Omental fat pad (tissue), 4 donors: ENCODE results near the gene PIP4K2A. TPM values are rescaled to one million over a fixed set of nuclear protein-coding genes. Genes with fewer than 3 reads are reported as not detected.

Experiments
- ATAC-seq: fragments of 150-250 bp; one replicate; pipeline ENCODE4 v1.9.1; 2016; ENCODE audit warnings: mild to moderate bottlenecking, moderate library complexity; ENCODE audit not compliant: low FRiP score
- DNase-seq: peaks from one replicate; pipeline ENCODE4 v3.0.0-alpha.2; 2019; ENCODE audit warnings: low spot score
- total RNA-seq, 4 donors: library from RNA; depleted of rRNA; stranded (reverse); fragments of >200 nt; gene quantifications; one replicate each; pipeline ENCODE4 v1.1.0, GENCODE V29; 2016
- TF ChIP-seq, protein P1 (sequence below), 3 donors: fragments of 450-650 bp; IDR thresholded peaks; one replicate each; pipeline ENCODE4 v1.5.1; 2016 to 2017; ENCODE audit warnings: antibody characterized with exemption in 3 of 3, mild to moderate bottlenecking in 3 of 3, moderate library complexity in 2 of 3

Gene PIP4K2A
- total RNA-seq, 4 donors from 2014 or later = 16.2 to 32.5 (median 30.4) TPM

DNA sequence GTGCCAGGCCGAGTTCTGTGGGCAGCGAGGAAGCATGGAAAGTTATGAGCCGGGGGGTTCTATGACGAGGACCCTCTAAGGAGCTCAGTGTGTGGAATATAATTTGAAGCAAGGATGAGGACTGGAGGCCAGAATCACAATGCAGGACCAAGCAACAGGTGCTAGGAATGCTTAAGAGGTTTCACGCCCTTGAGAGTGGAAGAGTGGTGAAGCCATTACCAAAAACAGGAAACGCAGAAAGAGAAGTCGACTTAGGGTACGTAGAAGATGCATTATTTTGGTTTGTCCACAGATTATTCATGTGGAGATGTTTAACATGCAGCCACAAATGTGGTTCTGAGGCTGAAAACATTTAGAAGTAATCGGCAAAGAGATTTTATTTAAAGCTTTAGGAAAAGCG lies 78.7 kb downstream of the PIP4K2A start:
- ATAC-seq (no peak), DNase-seq (no peak)
- TF ChIP-seq, protein P1, sequence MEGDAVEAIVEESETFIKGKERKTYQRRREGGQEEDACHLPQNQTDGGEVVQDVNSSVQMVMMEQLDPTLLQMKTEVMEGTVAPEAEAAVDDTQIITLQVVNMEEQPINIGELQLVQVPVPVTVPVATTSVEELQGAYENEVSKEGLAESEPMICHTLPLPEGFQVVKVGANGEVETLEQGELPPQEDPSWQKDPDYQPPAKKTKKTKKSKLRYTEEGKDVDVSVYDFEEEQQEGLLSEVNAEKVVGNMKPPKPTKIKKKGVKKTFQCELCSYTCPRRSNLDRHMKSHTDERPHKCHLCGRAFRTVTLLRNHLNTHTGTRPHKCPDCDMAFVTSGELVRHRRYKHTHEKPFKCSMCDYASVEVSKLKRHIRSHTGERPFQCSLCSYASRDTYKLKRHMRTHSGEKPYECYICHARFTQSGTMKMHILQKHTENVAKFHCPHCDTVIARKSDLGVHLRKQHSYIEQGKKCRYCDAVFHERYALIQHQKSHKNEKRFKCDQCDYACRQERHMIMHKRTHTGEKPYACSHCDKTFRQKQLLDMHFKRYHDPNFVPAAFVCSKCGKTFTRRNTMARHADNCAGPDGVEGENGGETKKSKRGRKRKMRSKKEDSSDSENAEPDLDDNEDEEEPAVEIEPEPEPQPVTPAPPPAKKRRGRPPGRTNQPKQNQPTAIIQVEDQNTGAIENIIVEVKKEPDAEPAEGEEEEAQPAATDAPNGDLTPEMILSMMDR (IDR thresholded peaks at IDR 0.05) = no peak

DNA sequence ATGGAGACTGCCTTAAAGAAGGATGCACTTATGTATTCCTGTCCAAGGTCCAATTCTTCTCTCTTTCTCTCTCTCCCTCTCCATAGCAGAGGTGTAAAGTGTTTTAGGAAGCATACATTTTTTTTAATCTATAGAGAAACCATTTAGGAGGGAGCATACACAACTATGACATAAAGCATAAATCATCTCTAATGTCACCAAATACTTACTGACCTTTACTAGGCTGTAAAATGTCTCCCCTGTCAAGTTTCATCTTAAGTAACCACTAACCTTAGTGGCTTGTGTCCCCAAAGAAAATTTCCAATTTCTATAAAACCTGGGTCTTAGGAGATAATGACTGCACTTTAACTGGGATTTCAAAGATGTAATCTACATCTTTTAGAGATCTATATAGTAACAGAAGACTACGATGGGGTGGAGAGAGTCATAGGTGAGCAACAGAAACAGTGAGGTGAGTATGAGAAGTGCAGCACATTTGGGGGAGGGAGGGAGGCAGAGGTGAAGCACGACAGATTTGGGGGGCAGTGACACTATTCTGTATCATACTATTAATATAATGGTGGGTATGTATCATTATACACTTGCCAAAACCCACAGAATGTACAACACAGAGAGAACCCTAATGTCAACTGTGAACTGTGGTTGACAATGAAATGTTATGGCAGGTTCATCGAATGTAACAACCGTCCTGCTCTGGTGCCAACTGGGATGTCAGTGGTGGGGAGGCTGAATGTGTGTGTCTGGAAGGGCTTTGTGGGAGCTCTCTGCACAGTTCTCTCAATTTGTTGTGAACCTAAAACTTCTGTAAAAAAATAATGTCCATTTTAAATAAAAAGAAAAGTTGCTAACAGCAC lies 79.5 kb downstream of the PIP4K2A start:
- DNase-seq (no peak), ATAC-seq (no peak)
- TF ChIP-seq, protein P1 (IDR thresholded peaks at IDR 0.05) = no peak

- no peak for ATAC-seq
- TF ChIP-seq, protein P1 (IDR thresholded peaks at IDR 0.05) = no peak
- no peak for DNase-seq
Measured at GRCh38 chr10:22634093-22634492, 80.3 kb downstream of the PIP4K2A start.

DNA sequence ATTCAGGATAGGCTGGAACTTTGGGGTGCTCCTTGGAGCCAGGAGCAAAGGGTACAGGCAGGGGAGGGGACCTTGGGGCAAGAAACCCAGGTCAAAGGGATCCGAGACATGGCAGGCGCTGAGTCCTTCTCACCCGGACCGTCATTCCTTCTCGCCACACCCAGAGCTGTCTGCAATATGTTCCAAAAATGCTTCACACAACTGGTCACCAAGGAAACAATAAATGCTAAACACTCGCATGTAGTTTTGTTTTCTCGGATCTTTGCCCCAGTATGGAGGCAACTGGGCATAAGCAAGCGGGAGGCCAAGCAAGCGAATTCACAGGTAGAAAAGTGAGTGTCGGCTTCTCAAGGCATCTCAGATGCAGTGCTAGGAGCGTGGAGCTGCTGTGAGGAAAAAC lies 80.8 kb downstream of the PIP4K2A start:
- ATAC-seq (no peak), DNase-seq (no peak)
- TF ChIP-seq, protein P1 (IDR thresholded peaks at IDR 0.05) = no peak

GRCh38 chr10:22633106-22633505 lies 81.3 kb downstream of the PIP4K2A start:
- TF ChIP-seq, protein P1 (IDR thresholded peaks at IDR 0.05) = no peak
- ATAC-seq (no peak), DNase-seq (no peak)

- ATAC-seq = no peak
- TF ChIP-seq, protein P1 (IDR thresholded peaks at IDR 0.05) = no peak
Measured at GRCh38 chr10:22631646-22632278, 82.6 kb downstream of the PIP4K2A start.

More at GRCh38 chr10:22631646-22632278, 82.6 kb downstream of the PIP4K2A start:
- no peak for DNase-seq
